ENCODE results near the gene EPS15.
"Not testable (repeated sequence)": the region's sequence is repeated elsewhere in the genome, so short reads cannot be mapped to it uniquely, and the experiment has no call there.

EPS15 gene

DNA sequence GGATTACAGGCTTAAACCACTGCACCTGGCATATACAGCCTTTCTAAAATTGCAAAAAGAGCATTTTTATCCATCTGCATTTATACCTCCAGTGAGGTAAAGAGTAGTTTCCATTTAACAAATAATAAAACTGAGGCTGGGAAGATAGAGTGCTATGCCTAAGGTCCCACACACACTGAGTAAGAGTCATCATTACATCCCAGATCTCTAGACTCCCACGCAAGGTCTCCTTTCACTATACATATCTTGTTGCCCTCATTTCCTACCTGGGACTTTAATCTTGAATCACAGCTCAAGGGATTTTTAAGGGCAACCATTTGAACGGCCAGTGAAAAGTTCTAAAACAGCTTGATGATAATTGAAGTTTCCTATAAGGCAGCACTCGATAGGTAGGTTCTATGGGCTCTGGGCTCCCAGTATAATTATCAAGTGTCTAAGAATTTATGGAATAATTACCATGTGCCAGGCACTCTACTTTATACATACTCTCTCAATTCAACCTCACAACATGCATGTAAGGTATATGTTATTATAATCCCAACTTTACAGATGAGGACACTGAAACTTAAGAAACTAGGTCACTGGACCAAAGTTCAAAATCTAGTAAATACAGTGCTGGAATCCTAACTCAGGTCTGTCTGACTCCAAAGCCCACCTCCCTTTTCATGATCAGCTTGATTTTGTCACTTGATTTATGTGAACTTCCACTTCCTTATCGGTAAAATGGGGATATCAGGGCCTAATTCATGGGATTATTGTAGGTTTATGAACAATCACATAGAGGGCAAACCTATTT, 23.3 kb upstream of the EPS15 start:
- DNase-seq (ENCODE audit: low spot score) = no peak

DNA sequence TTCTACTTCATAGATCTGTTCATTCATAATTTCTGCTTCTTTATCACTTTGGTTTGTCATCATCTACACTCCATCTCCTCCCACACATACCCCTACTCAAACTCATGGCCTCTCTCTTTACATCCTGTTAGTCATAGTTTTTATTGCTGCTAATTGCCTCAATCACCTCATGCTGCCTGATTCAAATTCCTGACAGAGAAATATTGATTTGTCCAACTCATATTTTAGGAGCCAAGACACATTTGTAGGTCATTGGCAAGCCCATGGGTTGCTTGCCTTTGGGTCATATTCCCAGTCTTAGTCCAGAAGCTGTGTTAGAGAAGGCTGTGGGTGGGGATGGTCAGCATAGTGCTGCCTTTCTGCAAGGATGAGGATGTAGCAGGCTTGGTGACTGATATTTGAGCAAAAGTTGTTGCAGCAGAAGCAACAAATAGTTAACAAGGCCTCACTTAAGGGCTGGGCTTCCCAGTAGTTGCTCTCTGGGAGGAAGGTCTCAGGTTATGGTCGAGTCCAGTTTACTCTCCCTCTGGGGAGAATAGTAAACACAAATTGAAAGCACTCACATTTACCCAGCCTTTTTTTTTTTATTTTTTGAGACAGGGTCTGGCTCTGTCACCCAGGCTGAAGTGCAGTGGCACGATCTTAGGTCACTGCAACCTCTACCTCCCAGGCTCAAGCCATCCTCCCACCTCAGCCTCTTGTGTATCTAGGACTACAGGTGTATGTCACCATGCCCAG, 22.4 kb upstream of the EPS15 start:
- no peak for DNase-seq (ENCODE audit: low spot score)

GRCh38 chr1:51537568-51537967, 18.5 kb upstream of the EPS15 start:
- no peak for DNase-seq (ENCODE audit: low spot score)

GRCh38 chr1:51535006-51535592, 16.0 kb upstream of the EPS15 start:
- peak; percentile 67 for DNase-seq (ENCODE audit: low spot score)

GRCh38 chr1:51534447-51534846, 15.4 kb upstream of the EPS15 start:
- no peak for DNase-seq (ENCODE audit: low spot score)

DNA sequence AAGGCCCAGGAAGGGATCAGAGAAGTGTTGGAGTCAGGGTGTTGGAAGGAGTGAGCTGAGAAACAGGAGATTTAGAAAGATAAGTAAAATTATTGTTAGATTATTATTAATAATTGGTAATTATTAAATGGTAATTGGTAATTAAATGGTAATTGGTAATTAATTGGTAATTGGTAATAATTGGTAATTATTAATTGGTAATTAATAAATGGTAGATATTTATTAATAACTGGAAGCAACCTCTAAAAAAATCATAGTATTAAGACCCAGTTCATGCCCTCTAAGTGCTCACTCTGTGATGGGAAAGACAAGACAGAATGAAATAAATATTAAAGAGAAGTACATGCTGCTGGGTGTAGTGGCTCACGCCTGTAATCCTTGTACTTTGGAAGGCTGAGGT, 13.8 kb upstream of the EPS15 start:
- DNase-seq (ENCODE audit: low spot score) = no peak

DNA sequence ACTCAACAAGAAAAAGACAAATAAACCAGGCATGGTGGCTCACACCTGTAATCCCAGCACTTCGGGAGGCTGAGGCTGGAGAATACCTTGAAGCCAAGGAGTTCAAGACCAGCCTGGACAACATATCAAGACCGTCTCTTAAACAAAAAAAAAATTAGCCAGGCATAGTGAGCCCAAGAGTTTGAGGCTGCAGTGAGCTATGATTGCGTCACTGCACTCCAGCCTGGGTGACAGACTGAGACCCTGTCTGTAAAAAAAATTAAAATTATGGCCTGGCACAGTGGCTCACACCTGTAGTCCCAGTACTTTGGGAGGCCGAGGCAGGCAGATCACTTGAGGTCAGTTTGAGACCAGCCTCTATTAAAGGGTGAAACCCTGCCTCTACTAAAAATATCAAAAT, 11.4 kb upstream of the EPS15 start:
- DNase-seq (ENCODE audit: low spot score) = not testable (repeated sequence)

DNA sequence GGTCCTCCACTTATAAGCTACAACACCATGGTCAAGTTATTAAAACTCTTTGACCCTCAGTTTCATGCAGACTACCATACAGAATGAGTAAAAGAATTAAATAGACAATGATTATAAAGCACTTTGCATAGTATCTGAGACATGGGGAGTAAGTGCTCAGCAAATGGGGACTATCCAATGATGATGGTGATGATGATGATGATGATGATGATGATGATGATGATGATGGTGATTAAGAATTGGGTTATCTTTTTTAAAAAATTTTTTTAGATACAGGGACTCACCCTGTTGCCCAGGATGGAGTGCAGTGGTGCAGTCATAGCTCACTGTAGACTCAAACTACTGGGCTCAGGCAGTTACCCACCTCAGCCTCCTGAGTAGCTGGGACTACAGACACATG, 8.1 kb upstream of the EPS15 start:
- no peak for DNase-seq (ENCODE audit: low spot score)

GRCh38 chr1:51526248-51526647, 7.2 kb upstream of the EPS15 start:
- DNase-seq (ENCODE audit: low spot score) = no peak

- DNase-seq (ENCODE audit: low spot score) = no peak
These were observed 6.2 kb upstream of the EPS15 start for GRCh38 chr1:51525295-51525694.

GRCh38 chr1:51524817-51525216, 5.8 kb upstream of the EPS15 start:
- no peak for DNase-seq (ENCODE audit: low spot score)

DNA sequence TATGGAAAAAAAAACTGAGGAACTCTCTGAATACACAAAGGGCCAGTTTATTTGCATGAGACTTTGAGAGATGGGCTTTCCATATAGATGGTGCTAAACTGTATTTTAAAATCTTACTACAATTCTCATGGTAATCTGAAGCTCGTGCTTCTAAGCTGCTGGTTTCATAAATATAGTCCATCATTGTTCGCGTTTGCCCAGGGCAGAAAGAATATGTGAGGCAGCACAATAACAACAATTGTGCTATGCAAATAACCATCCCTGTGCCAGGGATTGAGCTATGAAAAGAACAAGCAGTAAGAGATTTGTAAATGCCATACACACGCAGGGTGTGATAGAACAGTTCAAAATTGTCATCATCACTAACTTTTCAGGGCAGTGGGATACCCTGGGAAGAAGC, 4.9 kb upstream of the EPS15 start:
- DNase-seq (ENCODE audit: low spot score) = no peak

DNA sequence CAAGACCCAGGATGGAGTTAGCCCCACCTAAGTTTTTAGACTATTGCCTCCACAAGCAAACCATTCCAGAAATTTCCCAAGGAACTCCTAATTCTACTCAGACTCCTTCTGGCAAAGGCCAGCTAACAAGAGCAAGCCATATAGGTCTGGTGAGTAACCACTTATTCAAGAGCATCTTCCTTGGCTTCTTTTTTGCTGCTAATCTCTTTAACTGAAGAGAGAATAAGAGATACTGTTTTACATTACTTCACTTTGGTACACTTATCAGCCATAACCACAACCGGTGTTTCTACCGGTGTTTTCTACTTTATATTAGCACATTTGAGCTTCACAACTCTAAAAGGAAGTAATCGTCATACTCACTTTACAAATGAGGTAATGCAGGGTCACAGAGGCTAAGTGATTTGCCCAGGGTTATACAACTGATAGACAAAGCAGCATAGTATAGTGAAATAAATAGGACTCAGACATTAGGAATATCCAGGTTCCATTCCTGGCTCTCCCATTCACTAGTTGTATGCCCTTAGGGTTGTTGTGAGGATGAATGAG, 1.7 kb upstream of the EPS15 start:
- DNase-seq (ENCODE audit: low spot score) = no peak

- DNase-seq (ENCODE audit: low spot score) = peak; percentile 12
These were observed 1.0 kb upstream of the EPS15 start for GRCh38 chr1:51519865-51520699.

DNA sequence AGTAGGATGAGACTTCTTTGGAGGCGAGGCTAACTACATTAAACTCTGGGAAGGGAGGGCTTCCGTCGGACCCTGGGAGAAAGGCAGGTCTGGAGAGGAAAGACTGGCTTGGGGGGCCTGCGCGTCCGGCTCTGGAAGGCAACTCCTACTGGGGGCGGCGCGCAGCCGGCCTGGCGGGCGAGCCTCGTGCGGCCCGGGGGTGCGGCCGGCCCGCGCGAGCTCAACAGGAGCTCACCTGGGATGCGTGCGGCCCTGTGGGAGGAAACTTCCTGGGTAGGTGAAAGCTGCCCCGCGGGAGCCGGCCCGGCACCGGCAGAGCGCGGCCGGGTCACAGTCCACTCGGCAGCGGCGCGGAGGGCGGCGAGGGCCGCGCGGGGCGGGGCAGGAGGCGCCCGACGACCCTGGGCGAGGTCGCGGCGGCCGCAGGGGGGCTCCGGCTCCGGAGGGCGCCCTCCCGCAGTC, 449 bp downstream of the EPS15 start:
- peak; percentile 46 for DNase-seq (ENCODE audit: low spot score)

- peak; percentile 39 for DNase-seq (ENCODE audit: low spot score)
These were observed 957 bp downstream of the EPS15 start for GRCh38 chr1:51518033-51518585.

DNA sequence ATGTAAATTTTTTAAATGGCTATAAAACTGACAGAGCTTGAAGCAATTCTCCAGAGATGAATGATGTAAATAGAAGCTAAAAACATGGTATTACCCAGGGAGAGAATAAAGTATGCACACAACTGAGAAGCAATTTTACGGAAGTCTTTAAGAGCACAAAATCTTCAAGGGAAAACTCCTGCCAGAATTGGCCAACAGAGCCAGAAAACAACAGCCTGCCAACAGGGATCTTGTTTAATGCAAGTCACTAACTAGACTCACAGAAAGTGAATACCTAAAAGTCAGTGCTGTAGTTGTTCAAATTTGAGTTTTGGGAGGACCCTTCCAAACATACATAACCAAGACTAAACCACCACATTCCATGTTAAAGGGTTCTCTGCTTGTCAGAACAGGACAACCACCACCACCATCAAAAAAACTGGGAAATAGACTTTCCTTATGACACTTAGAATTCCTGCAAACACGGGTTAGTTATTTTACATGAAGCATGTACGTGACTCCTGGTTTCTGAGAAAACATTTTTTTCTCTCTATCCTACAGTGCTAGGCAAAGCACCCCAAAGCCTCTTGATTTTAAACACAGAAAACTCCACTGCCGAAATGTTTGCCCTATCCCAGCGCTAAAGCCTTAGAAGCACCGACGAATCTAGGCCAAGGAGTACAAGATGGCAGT, 1.6 kb downstream of the EPS15 start:
- DNase-seq (ENCODE audit: low spot score) = peak; percentile 8

DNA sequence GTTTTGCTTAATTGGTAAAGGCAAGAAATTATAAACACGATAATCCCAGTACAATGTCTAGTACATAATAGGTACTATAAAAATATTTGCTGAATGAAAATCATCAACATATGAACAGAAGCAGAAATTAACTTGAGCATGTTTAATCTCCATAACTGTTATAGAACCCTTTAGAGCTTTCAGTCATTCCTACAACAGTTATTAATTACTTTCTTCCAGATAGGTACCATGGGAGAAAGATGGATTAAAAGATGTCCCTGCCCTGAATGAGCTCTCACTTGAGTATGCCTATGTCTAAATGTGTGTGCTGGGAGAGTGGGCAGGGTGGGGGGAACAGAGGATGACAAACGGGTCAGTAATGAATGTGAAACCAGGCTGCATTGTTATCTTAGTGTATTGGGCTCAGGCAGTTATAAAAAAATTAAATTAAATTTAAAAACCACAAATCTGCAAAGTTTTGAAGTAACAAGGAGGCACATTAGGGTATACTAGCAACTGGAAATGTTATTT, 2.4 kb downstream of the EPS15 start:
- DNase-seq (ENCODE audit: low spot score) = peak; percentile 8

- DNase-seq (ENCODE audit: low spot score) = no peak
These were observed 3.0 kb downstream of the EPS15 start for GRCh38 chr1:51515982-51516648.

GRCh38 chr1:51515312-51515960, 3.6 kb downstream of the EPS15 start:
- DNase-seq (ENCODE audit: low spot score) = no peak

Measured in AG08396 (cell line).